NCI-H2081 treated with DMSO at 0.1 percent for 48 hours (cell line): ENCODE results near the gene CCL14.

ENCODE experiments used
- DNase-seq: peaks from one replicate; lab custom pipeline; 2025; lab: John Stamatoyannopoulos, UW

Gene CCL14

GRCh38 chr17:35988164-35988563 lies 1.6 kb upstream of the CCL14 start:
- no peak for DNase-seq

- no peak for DNase-seq
Observed at GRCh38 chr17:35984140-35984539, 2.4 kb downstream of the CCL14 start.

GRCh38 chr17:35982409-35983191 lies 3.9 kb downstream of the CCL14 start:
- DNase-seq: no peak

GRCh38 chr17:35981908-35982330 lies 4.6 kb downstream of the CCL14 start:
- DNase-seq: no peak

- no peak for DNase-seq
Observed at GRCh38 chr17:35981246-35981645, 5.3 kb downstream of the CCL14 start, which contains the start of gene CCL16. TSS of gene CCL16 (minus strand) at chr17:35981497. CDS start at chr17:35981420, 77 bp downstream.

GRCh38 chr17:35978346-35978745 lies 8.2 kb downstream of the CCL14 start:
- DNase-seq: no peak

GRCh38 chr17:35977509-35977908 lies 9.0 kb downstream of the CCL14 start:
- DNase-seq: no peak

- no peak for DNase-seq
Observed at GRCh38 chr17:35973333-35974260, 12.9 kb downstream of the CCL14 start.

- DNase-seq: no peak
Observed at GRCh38 chr17:35972945-35973332, 13.6 kb downstream of the CCL14 start.

GRCh38 chr17:35972535-35972934 lies 14.0 kb downstream of the CCL14 start:
- DNase-seq: no peak

- DNase-seq: no peak
Observed at GRCh38 chr17:35972066-35972465, 14.5 kb downstream of the CCL14 start.

GRCh38 chr17:35969558-35970380 lies 16.8 kb downstream of the CCL14 start:
- peak; percentile 39 for DNase-seq

- no peak for DNase-seq
Observed at GRCh38 chr17:35968520-35969054, 17.9 kb downstream of the CCL14 start.

GRCh38 chr17:35965272-35965671 lies 21.3 kb downstream of the CCL14 start:
- DNase-seq: no peak

GRCh38 chr17:35963663-35964062 lies 22.9 kb downstream of the CCL14 start:
- DNase-seq: no peak

GRCh38 chr17:35953720-35954119 lies 32.8 kb downstream of the CCL14 start:
- DNase-seq: no peak

GRCh38 chr17:35949401-35949800 lies 37.1 kb downstream of the CCL14 start:
- DNase-seq: no peak

GRCh38 chr17:35948092-35948491 lies 38.4 kb downstream of the CCL14 start:
- DNase-seq: no peak

GRCh38 chr17:35947156-35947585 lies 39.4 kb downstream of the CCL14 start:
- DNase-seq: peak; percentile 5

GRCh38 chr17:35944151-35944550 lies 42.4 kb downstream of the CCL14 start:
- no peak for DNase-seq

- DNase-seq: no peak
Observed at GRCh38 chr17:35943537-35943936, 43.0 kb downstream of the CCL14 start, which contains the start of gene LYZL6. TSS of gene LYZL6 (minus strand) at chr17:35943713. CDS start at chr17:35939356, 4,357 bp downstream.
